ENCODE measurements around the gene ABCG8.

GRCh38 chr2:43898838-43899346, 60.1 kb downstream of the ABCG8 start:
- TF ChIP-seq CTCF (IDR thresholded peaks at IDR 0.05) (no peak), POLR2A (IDR thresholded peaks at IDR 0.05) (no peak), EP300 (IDR thresholded peaks at IDR 0.05) (no peak)

All from tibial nerve (tissue), 4 donors.